Breast epithelium (tissue), 4 donors: ENCODE measurements around the gene PSME1. TPM values are rescaled to one million over a fixed set of nuclear protein-coding genes. Genes with fewer than 3 reads are reported as not detected.

ENCODE experiments used
- DNase-seq, 2 donors: peaks; one replicate each; pipeline ENCODE4 v3.0.0-alpha.2; 2019; ENCODE audit warnings: low spot score in 2 of 2
- H3K27ac ChIP-seq, 2 donors: fragments of 200-600 bp; sonication (generic) in 1 of 2; one replicate each; pipeline ENCODE4 v1.5.1; 2016 to 2019; ENCODE audit warnings: mild to moderate bottlenecking in 1 of 2
- H3K27me3 ChIP-seq, 2 donors: fragments of 200-600 bp; sonication (generic) in 1 of 2; one replicate each; pipeline versions ENCODE4 v1.5.1 to v1.6.0; 2017 to 2019; ENCODE audit warnings: control low read depth in 1 of 2, mild to moderate bottlenecking in 1 of 2
- H3K36me3 ChIP-seq: fragments of 200-600 bp; one replicate; pipeline ENCODE4 v1.5.1; 2019
- H3K4me1 ChIP-seq, 2 donors: fragments of 200-600 bp; sonication (generic); one replicate each; pipeline ENCODE4 v1.5.1; 2016 to 2019; ENCODE audit warnings: control low read depth in 1 of 2
- H3K4me3 ChIP-seq, 3 donors: fragments of 200-600 bp; sonication (generic); 1 replicate in 2 of 3; 2 replicates in 1 of 3; pipeline ENCODE4 v1.5.1; 2016 to 2019; ENCODE audit warnings: mild to moderate bottlenecking in 3 of 3, moderate library complexity in 2 of 3
- H3K9me3 ChIP-seq, 2 donors: fragments of 200-600 bp; sonication (generic) in 1 of 2; one replicate each; pipeline ENCODE4 v1.5.1; 2016 to 2019; ENCODE audit warnings: control low read depth in 1 of 2
- CTCF ChIP-seq, 3 donors: fragments of 450-650 bp; IDR thresholded peaks; one replicate each; pipeline ENCODE4 v1.5.1; 2016 to 2017; ENCODE audit warnings: antibody characterized with exemption in 3 of 3, mild to moderate bottlenecking in 3 of 3, moderate library complexity in 3 of 3
- POLR2A ChIP-seq: fragments of 450-650 bp; IDR thresholded peaks from one replicate; pipeline ENCODE4 v1.6.1; 2016; ENCODE audit warnings: antibody characterized with exemption, mild to moderate bottlenecking, moderate library complexity
- POLR2AphosphoS5 ChIP-seq, 3 donors: sonication (generic); formaldehyde crosslinking; IDR thresholded peaks; one replicate each; pipeline ENCODE4 v1.6.1; 2017; ENCODE audit warnings: antibody characterized with exemption in 3 of 3
- intact Hi-C: fragments of 100-400 bp; cut with DNase I; formaldehyde crosslinking; loops from one replicate; pipeline ENCODE4 v1.15.1; 2023; ENCODE audit warnings: low total_unique reads
- total RNA-seq, 3 donors: library from RNA; depleted of rRNA; stranded (reverse); fragments of >200 nt; gene quantifications; one replicate each; pipeline ENCODE4 v1.1.0, GENCODE V29; 2016

Gene PSME1
- total RNA-seq, 3 donors from 2014 or later: 91.1 to 151 (median 135) TPM

DNA sequence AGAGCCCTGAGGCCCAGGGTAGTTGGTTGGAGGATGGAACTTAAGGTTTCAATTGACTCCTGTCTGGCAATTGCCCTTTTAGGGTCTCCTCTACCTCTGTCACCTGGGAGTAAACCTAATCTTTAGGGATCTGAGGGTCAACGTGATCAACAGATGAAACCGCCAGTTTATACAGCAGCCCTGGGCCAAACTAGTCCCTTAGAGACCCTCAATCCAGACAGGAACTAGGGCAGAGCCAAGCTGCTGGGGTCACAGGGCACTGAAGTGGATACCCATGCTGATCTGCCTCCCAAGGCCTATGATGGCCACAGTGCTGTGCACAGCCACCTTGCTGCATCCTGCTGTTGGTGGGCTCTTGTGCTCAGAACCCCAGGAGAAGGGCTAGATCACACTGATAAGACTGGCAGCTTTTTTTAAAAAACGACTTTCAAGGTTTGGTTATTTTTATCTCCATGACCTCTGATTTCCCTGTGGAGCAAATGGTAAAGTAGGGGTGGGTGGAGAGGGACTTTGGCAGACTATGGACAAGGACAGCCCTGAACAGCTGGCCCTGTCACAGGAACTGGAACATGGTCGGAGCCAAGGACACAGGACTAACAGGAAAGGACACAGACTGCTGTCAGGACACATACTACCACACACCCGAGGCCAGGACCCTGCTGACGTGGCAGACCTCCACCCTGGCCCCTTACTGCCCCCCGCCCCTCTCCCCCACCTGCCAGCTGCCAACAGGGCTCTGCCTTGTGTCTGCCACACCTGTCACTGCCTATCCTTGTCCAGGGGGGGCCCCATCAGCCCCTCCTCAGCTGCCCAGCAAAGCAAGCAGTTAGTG lies 5.1 kb upstream of the PSME1 start:
- Histone ChIP-seq H3K27ac (peak overlapping the region; percentile 73 to 74), H3K27me3 (no peaks in the 10 kb centered on the region), H3K36me3 (no peaks in the 10 kb centered on the region), H3K4me1 (no peaks in the 10 kb centered on the region), H3K9me3 (no peaks in the 10 kb centered on the region), H3K4me3 (no peak overlapping the region)
- DNase-seq: no peak
- intact Hi-C loops: no loop called here
- no peak for TF ChIP-seq POLR2AphosphoS5 (IDR thresholded peaks at IDR 0.05)
- no peak for TF ChIP-seq POLR2A
- no peak for TF ChIP-seq CTCF (IDR thresholded peaks at IDR 0.05)

- H3K36me3 ChIP-seq: no peaks in the 10 kb centered on the region
- H3K27ac ChIP-seq: peak overlapping the region; percentile 73 to 74
- TF ChIP-seq CTCF (IDR thresholded peaks at IDR 0.05) (no peak), POLR2AphosphoS5 (IDR thresholded peaks at IDR 0.05) (no peak), POLR2A (no peak)
- no peak overlapping the region for H3K4me3 ChIP-seq
- no peaks in the 10 kb centered on the region for H3K9me3 ChIP-seq
- H3K27me3 ChIP-seq: no peaks in the 10 kb centered on the region
- no peak for DNase-seq
- intact Hi-C loops: no loop called here
- H3K4me1 ChIP-seq: no peaks in the 10 kb centered on the region
Measured at GRCh38 chr14:24131549-24131966, 4.4 kb upstream of the PSME1 start.

- intact Hi-C loops: no loop called here
Measured at GRCh38 chr14:24132061-24132685, 3.8 kb upstream of the PSME1 start.

GRCh38 chr14:24132976-24133375 lies 3.0 kb upstream of the PSME1 start:
- intact Hi-C loops: no loop called here
- Histone ChIP-seq H3K36me3 (no peaks in the 10 kb centered on the region), H3K4me3 (no peak overlapping the region), H3K27me3 (no peaks in the 10 kb centered on the region), H3K9me3 (no peaks in the 10 kb centered on the region), H3K27ac (peak overlapping the region; percentile 73 to 74), H3K4me1 (peaks cover 5 to 11% of the 10 kb centered on the region in 2 donors)
- no peak for DNase-seq
- TF ChIP-seq POLR2A (no peak), POLR2AphosphoS5 (IDR thresholded peaks at IDR 0.05) (no peak), CTCF (IDR thresholded peaks at IDR 0.05) (no peak)

More at GRCh38 chr14:24132061-24132685, 3.8 kb upstream of the PSME1 start:
- H3K27ac ChIP-seq: peak overlapping the region; percentile 73 to 74
- peak; percentile 70 to 86 for DNase-seq
- H3K4me1 ChIP-seq: peaks cover 5 to 6% of the 10 kb centered on the region in 2 donors
- TF ChIP-seq CTCF (IDR thresholded peaks at IDR 0.05) (no peak), POLR2AphosphoS5 (IDR thresholded peaks at IDR 0.05) (no peak), POLR2A (no peak)
- peak overlapping the region in 1 of 3 donors; percentile 40 for H3K4me3 ChIP-seq
- no peaks in the 10 kb centered on the region for H3K27me3 ChIP-seq
- H3K36me3 ChIP-seq: no peaks in the 10 kb centered on the region
- no peaks in the 10 kb centered on the region for H3K9me3 ChIP-seq

- Histone ChIP-seq H3K4me3 (no peak overlapping the region), H3K4me1 (peaks cover 5 to 11% of the 10 kb centered on the region in 2 donors), H3K27ac (no peak overlapping the region), H3K36me3 (no peaks in the 10 kb centered on the region), H3K27me3 (no peaks in the 10 kb centered on the region), H3K9me3 (no peaks in the 10 kb centered on the region)
- TF ChIP-seq CTCF (IDR thresholded peaks at IDR 0.05): no peak
- TF ChIP-seq POLR2A: no peak
- TF ChIP-seq POLR2AphosphoS5 (IDR thresholded peaks at IDR 0.05): no peak
- intact Hi-C loops: no loop called here
- DNase-seq: no peak
Measured at GRCh38 chr14:24133735-24134134, 2.3 kb upstream of the PSME1 start.
